ENCODE results near the gene NKAIN2.

The NKAIN2 gene

GRCh38 chr6:123806561-123806960 is 2.9 kb downstream of the NKAIN2 start:
- in situ Hi-C loops (cut with MboI; ENCODE audit: low sequenced_read_pairs) = no loop called here

- in situ Hi-C loops (cut with MboI; ENCODE audit: low sequenced_read_pairs) = no loop called here
Observed at GRCh38 chr6:123808556-123808955, 4.9 kb downstream of the NKAIN2 start.

- in situ Hi-C loops (cut with MboI; ENCODE audit: low sequenced_read_pairs) = no loop called here
Observed at GRCh38 chr6:123810214-123810613, 6.5 kb downstream of the NKAIN2 start.

- in situ Hi-C loops (cut with MboI; ENCODE audit: low sequenced_read_pairs) = no loop called here
Observed at GRCh38 chr6:123810948-123811347, 7.3 kb downstream of the NKAIN2 start.

- in situ Hi-C loops (cut with MboI; ENCODE audit: low sequenced_read_pairs) = no loop called here
Observed at GRCh38 chr6:123811378-123811777, 7.7 kb downstream of the NKAIN2 start.

GRCh38 chr6:123812621-123813020 is 9.0 kb downstream of the NKAIN2 start:
- in situ Hi-C loops (cut with MboI; ENCODE audit: low sequenced_read_pairs) = no loop called here

GRCh38 chr6:123821112-123821511 is 17.4 kb downstream of the NKAIN2 start:
- in situ Hi-C loops (cut with MboI; ENCODE audit: low sequenced_read_pairs) = no loop called here

- in situ Hi-C loops (cut with MboI; ENCODE audit: low sequenced_read_pairs) = no loop called here
Observed at GRCh38 chr6:123829302-123829953, 25.8 kb downstream of the NKAIN2 start.

- in situ Hi-C loops (cut with MboI; ENCODE audit: low sequenced_read_pairs) = no loop called here
Observed at GRCh38 chr6:123830120-123830519, 26.5 kb downstream of the NKAIN2 start.

- in situ Hi-C loops (cut with MboI; ENCODE audit: low sequenced_read_pairs) = no loop called here
Observed at GRCh38 chr6:123838505-123839234, 35.0 kb downstream of the NKAIN2 start.

GRCh38 chr6:123841067-123841896 is 37.6 kb downstream of the NKAIN2 start:
- in situ Hi-C loops (cut with MboI; ENCODE audit: low sequenced_read_pairs) = no loop called here

GRCh38 chr6:123844011-123844410 is 40.3 kb downstream of the NKAIN2 start:
- in situ Hi-C loops (cut with MboI; ENCODE audit: low sequenced_read_pairs) = no loop called here

- in situ Hi-C loops (cut with MboI; ENCODE audit: low sequenced_read_pairs) = no loop called here
Observed at GRCh38 chr6:123848347-123848746, 44.7 kb downstream of the NKAIN2 start.

GRCh38 chr6:123849406-123849805 is 45.7 kb downstream of the NKAIN2 start:
- in situ Hi-C loops (cut with MboI; ENCODE audit: low sequenced_read_pairs) = no loop called here

- in situ Hi-C loops (cut with MboI; ENCODE audit: low sequenced_read_pairs) = no loop called here
Observed at GRCh38 chr6:123850555-123850954, 46.9 kb downstream of the NKAIN2 start.

GRCh38 chr6:123854201-123854600 is 50.5 kb downstream of the NKAIN2 start:
- in situ Hi-C loops (cut with MboI; ENCODE audit: low sequenced_read_pairs) = no loop called here

- in situ Hi-C loops (cut with MboI; ENCODE audit: low sequenced_read_pairs) = no loop called here
Observed at GRCh38 chr6:123855506-123855905, 51.8 kb downstream of the NKAIN2 start.

- in situ Hi-C loops (cut with MboI; ENCODE audit: low sequenced_read_pairs) = no loop called here
Observed at GRCh38 chr6:123859291-123859690, 55.6 kb downstream of the NKAIN2 start.

- in situ Hi-C loops (cut with MboI; ENCODE audit: low sequenced_read_pairs) = no loop called here
Observed at GRCh38 chr6:123869334-123869733, 65.7 kb downstream of the NKAIN2 start.

- in situ Hi-C loops (cut with MboI; ENCODE audit: low sequenced_read_pairs) = no loop called here
Observed at GRCh38 chr6:123873974-123874373, 70.3 kb downstream of the NKAIN2 start.

GRCh38 chr6:123875784-123876183 is 72.1 kb downstream of the NKAIN2 start:
- in situ Hi-C loops (cut with MboI; ENCODE audit: low sequenced_read_pairs) = no loop called here

- in situ Hi-C loops (cut with MboI; ENCODE audit: low sequenced_read_pairs) = no loop called here
Observed at GRCh38 chr6:123879749-123880148, 76.1 kb downstream of the NKAIN2 start.
